GM12891 (cell line): Measurements from ENCODE around the gene EXOC3L2.

Source experiments
- POLR2AphosphoS5 ChIP-seq: IDR thresholded peaks from 2 replicates; pipeline ENCODE4 v1.6.1; 2011; ENCODE audit warnings: low read depth, low read length, control low read depth
- TAF1 ChIP-seq: IDR thresholded peaks from 2 replicates; pipeline ENCODE4 v1.6.1; 2011; ENCODE audit warnings: low read depth, low read length, control low read depth

- TF ChIP-seq TAF1 (no peak), POLR2AphosphoS5 (no peak)
These were observed 13.3 kb downstream of the EXOC3L2 start for GRCh38 chr19:45231891-45232290.
